GM12892 (cell line): ENCODE measurements around the gene CRYAA.

Experiments
- POLR2AphosphoS5 ChIP-seq: IDR thresholded peaks from 2 replicates; pipeline ENCODE4 v1.6.1; 2011; ENCODE audit warnings: low read depth, low read length, control low read depth
- TAF1 ChIP-seq: IDR thresholded peaks from 2 replicates; pipeline ENCODE4 v1.6.1; 2011; ENCODE audit warnings: low read depth, mild to moderate bottlenecking, control low read depth, low read length, borderline replicate concordance

- no peak for TF ChIP-seq TAF1
- TF ChIP-seq POLR2AphosphoS5 = no peak
Measured at GRCh38 chr21:43203591-43203990, 34.8 kb downstream of the CRYAA start.
